ENCODE measurements around the gene USP9X.

DNA sequence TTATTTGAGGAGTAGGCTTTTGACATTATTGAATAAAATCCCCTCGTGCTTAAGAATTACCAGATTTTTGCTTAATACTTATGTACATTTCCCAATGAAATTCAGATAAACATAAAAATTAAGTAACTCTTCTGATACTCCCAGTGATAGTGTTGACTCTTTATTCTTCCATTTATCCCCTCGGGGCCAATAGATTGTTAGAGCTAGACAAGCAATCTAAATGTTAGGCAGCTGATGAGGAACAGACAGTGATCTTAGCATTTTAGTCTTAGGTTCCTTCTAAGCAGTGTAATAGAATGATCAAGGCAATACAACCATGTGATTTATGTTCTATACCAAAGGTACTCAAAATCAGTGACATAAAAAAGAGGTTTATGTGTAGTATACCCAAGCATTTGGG lies 68.7 kb downstream of the USP9X start:
- TF ChIP-seq, protein P1, sequence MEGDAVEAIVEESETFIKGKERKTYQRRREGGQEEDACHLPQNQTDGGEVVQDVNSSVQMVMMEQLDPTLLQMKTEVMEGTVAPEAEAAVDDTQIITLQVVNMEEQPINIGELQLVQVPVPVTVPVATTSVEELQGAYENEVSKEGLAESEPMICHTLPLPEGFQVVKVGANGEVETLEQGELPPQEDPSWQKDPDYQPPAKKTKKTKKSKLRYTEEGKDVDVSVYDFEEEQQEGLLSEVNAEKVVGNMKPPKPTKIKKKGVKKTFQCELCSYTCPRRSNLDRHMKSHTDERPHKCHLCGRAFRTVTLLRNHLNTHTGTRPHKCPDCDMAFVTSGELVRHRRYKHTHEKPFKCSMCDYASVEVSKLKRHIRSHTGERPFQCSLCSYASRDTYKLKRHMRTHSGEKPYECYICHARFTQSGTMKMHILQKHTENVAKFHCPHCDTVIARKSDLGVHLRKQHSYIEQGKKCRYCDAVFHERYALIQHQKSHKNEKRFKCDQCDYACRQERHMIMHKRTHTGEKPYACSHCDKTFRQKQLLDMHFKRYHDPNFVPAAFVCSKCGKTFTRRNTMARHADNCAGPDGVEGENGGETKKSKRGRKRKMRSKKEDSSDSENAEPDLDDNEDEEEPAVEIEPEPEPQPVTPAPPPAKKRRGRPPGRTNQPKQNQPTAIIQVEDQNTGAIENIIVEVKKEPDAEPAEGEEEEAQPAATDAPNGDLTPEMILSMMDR (IDR thresholded peaks at IDR 0.05): no peak
- TF ChIP-seq POLR2AphosphoS5 (IDR thresholded peaks at IDR 0.05): no peak

Data from transverse colon (tissue), 4 donors.